GM18873 (cell line): Measurements from ENCODE around the gene GUCA1A.
"Not testable (repeated sequence)": the region's sequence is repeated elsewhere in the genome, so short reads cannot be mapped to it uniquely, and the experiment has no call there.

Experiments used
- ATAC-seq: cut with Tn5 transposase; IDR thresholded peaks from one replicate; pipeline ENCODE4 v1.9.1; 2021; ENCODE audit warnings: mild to moderate bottlenecking, moderate library complexity, moderate number of reproducible peaks; ENCODE audit not compliant: unreplicated experiment, low FRiP score

The GUCA1A gene

GRCh38 chr6:42171813-42172581 lies 1.2 kb upstream of the GUCA1A start:
- ATAC-seq, result no peak

DNA sequence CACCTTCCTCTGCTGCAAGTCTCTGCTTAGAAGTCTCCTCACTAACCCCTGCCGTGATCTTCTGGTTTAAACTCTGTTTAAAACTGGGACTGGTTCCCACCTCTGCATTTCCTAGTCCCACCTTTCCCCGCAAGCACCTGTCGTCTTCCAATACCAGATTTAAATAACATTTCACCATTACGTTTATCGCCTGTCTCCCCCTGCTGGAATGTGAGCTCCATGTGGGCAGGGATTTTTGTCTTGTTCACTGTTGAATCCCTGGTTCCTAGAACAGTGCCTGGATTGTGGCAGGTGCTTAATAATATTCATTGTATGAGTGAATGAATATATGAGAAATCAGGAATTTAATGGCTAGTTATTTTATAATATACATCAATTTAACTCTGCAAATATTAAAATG lies 2.7 kb downstream of the GUCA1A start:
- ATAC-seq, result no peak

DNA sequence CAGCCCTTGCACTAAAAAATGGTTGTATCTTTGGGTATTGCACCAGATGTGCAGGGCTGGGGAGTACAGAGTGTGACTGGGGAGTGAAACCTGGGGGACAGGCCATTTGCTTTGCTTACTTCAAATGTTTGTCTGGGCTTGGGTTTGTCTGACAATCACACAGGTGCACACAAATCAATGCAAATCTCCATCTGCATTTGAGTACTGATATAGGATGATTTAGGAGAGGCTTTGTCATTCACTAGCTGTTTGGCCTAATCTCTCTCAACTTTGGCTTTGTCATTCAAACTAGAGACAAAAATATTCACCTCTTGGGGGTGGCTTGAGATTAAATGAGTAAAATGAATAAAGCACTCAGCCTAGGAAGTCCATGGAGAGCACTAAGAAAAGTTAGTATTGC lies 3.8 kb downstream of the GUCA1A start:
- ATAC-seq, result no peak

DNA sequence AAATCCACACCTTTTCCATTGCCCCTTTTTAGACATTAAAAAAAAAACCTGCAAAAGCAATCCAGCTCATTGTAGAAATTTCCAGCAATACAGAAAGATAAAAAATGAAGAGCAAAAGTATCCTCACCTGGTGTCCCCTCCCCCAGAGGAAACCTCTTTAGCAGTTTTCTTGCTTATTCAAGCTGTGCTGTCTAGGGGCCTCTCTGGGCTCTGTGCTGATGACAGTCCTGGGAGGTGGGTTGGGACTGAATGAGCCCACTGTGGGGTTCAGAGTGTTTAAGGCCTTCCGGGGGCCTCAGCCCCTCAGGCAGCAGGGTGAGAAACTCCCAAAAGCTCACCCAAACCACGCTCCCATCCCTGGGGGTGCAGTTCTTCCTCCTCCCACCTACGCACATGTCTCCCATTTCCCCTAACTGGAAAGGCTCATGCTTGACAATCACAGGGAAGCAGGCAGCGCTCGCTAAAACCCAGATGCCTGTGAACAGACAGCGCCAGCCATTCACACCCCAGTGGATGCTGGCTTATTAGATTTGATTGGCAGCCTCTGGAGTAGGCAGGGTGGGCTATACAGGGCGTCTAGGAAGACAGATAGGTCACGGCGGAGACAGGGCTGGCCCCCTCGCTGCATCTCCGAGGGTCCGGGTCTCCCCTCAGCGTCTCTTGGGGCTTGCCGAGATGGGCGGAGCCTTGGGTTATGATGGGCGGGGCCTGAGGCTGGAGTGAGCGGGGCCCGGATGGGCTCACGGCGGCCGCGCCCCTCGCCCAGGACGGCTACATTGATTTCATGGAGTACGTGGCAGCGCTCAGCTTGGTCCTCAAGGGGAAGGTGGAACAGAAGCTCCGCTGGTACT lies 4.6 kb downstream of the GUCA1A start:
- no peak for ATAC-seq

DNA sequence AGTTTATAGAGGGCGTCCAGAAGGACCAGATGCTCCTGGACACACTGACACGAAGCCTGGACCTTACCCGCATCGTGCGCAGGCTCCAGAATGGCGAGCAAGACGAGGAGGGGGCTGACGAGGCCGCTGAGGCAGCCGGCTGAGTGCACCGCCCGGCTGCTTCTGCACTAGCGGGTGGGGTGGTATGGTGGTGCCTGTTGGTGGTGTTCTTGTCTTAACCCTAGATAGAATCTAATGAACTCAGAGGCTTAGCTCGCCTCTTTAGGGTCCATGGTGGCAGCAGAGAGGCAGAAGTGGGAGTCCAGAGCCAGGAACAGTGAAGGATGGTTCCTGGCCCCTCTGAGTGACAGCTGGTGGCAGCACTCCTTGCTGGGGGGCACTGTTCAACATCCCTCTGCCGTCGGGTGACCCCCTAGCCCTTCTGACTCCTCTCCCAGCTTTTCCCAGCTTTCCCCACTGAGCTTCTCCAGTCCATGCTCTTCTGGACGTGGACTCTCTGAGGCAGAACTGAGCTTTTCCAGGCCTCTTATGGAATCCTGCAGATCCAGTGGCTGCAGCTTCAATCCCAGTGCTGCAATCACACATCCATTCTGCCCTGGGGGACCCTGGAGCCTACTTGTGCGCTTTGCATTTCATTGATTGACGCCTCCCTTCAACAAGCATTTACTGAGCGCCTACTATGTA lies 6.2 kb downstream of the GUCA1A start:
- no peak for ATAC-seq

- ATAC-seq, result no peak
These were observed 6.8 kb downstream of the GUCA1A start for GRCh38 chr6:42179945-42180313.

GRCh38 chr6:42182101-42182500 lies 8.9 kb downstream of the GUCA1A start:
- no peak for ATAC-seq

DNA sequence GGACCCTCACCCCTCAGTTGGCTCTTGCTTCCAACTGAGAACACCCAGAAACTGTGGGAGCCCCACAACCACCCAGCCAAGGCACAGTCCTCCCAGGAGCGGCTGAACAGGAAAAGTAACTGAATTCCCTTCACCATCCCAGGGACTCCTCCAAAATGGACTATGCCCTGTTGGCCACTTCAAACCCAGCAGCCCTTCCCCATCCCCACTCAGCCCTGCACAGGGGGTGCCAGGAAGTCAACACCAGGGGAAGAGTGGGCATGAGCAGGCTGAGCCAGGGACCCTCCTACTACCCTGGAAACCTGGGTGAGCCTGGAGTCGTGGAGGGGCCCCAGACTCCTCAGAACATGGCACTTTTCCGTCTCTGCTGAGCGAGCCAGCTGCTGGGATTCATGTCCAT lies 11.3 kb downstream of the GUCA1A start:
- ATAC-seq, result no peak

DNA sequence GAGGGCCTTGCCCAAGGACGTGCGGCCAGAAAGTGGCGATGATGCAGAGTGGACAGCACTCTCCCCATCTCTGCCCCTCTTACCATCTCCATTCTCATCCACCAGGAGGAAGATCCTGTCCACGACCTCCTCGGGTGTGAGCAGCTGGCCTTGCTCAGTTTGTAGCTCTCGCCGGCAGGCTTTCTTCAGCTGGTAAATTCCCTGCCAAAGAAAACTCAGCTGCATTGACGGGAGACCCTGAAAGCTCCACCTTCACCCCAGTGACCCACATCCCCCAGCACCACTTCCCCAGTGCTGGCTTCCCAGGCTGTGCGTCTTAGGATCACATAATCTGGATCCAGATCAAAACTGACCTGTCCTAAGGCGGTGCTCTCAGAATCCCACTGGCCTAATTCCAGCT lies 12.4 kb downstream of the GUCA1A start:
- ATAC-seq, result no peak

DNA sequence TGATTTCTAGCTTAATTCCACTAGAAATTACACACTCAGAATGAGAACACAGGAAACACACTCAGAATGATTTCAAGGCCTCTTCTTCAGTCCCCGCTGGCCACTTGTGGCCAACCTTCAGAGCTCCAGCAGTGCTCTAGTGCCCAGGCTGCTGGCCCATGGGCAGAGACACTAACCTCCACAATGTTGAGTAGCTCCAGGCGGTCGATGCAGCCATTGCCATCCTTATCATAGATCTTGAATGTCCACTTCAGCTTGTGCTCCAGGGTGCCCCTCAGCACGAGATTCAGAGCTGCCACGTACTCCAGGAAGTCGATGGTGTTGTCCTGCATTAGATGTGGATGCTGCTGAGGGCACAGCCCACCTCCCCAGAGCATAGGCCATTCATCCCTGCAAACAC lies 15.2 kb downstream of the GUCA1A start:
- no peak for ATAC-seq

GRCh38 chr6:42190554-42191183 lies 17.5 kb downstream of the GUCA1A start:
- ATAC-seq, result no peak

- ATAC-seq, result not testable (repeated sequence)
These were observed 19.2 kb downstream of the GUCA1A start for GRCh38 chr6:42192385-42192784.

- ATAC-seq, result no peak
These were observed 20.3 kb downstream of the GUCA1A start for GRCh38 chr6:42193491-42193894.

DNA sequence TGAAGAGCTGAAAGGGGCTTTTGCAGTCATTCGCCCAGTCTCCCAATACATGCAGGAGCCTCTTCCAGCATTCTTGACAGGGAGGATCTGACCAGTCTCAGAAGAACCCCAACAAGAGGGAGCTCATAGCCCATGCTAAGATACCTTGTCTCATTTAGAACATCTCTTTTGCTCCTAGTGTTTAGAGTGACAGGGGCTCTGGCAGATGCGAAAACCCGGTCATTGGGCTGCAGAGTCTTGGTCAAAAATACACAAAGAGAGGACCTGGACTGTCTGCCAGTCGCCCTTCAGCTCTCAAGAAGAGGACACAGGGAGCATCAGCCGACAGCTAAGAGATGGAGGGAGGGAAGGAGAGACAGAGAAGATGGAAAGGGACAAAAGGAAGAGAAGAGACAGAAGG lies 20.9 kb downstream of the GUCA1A start:
- ATAC-seq, result no peak

- no peak for ATAC-seq
These were observed 22.3 kb downstream of the GUCA1A start for GRCh38 chr6:42195415-42195814.

GRCh38 chr6:42197555-42198362 lies 24.6 kb downstream of the GUCA1A start:
- ATAC-seq, result no peak

DNA sequence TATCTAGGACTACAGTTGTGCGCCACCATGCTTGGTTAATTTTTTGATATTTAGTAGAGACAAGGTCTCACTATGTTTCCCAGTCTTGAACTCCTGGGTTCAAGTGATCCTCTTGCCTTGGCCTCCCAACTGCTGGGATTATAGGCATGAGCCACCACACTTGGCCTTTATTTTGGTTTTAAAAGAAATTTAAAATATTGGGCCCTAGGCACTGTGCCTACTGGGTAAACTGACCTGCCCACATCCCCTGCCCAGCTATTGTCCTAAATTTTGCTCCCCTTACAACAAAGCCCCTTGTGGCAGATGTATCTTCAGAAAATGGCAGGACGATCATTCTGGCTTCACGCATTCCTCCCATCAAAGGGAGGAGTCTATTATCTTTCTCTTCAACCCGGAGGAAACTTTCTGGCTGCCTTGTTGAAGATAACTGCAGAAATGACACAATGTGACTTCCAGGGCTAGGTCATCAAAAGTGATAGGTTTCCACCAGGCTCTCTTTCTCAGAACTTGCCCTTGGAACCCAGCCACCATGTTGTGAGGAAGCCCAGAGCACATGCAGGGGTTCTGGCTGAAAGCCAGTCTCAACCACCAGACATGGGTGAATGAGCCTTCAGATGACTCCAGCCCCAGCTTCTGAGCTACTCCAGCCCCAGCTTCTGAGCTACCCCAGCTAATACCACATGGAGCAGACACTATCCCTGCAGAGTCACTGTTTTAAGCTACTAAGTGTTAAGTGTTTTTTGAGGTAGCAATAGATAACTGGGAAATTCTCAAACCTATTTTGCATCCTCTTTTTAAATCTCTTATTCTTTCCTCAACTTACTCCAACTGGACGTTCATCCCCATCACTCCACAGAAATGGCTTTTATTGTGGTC lies 26.2 kb downstream of the GUCA1A start:
- no peak for ATAC-seq

- no peak for ATAC-seq
These were observed 26.9 kb downstream of the GUCA1A start for GRCh38 chr6:42200035-42200434.

DNA sequence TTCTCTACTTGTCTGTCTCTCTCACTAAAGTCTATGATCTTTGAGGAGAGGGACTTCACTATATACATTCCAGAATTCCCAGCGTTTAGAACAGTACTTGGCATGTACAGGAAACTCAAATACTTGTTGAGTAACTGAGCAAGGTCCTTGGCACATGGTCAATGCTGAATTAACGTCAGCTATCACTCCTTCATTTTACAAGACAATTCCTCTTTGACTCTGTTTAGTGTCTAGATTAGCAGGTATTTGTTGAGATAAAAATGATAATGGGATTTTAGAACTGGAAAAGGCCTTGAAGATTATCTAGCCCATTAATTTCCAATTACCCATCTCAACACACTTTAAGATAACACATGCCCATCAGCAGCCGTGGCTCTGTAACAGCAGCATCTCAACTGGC lies 28.2 kb downstream of the GUCA1A start:
- no peak for ATAC-seq
